B cell (primary cell): Measurements from ENCODE around the gene CEP43.

Source experiments
- EZH2 ChIP-seq: IDR thresholded peaks from 2 replicates; pipeline ENCODE4 v1.6.1; 2012; ENCODE audit warnings: borderline replicate concordance, low read depth, mild to moderate bottlenecking, moderate library complexity, low read length; ENCODE audit not compliant: insufficient read depth, poor library complexity, severe bottlenecking
- TF ChIP-seq, protein P1 (sequence below): fragments of 200-600 bp; IDR thresholded peaks from one replicate; pipeline ENCODE4 v1.8.0; 2022; ENCODE audit warnings: antibody characterized with exemption, mild to moderate bottlenecking

DNA sequence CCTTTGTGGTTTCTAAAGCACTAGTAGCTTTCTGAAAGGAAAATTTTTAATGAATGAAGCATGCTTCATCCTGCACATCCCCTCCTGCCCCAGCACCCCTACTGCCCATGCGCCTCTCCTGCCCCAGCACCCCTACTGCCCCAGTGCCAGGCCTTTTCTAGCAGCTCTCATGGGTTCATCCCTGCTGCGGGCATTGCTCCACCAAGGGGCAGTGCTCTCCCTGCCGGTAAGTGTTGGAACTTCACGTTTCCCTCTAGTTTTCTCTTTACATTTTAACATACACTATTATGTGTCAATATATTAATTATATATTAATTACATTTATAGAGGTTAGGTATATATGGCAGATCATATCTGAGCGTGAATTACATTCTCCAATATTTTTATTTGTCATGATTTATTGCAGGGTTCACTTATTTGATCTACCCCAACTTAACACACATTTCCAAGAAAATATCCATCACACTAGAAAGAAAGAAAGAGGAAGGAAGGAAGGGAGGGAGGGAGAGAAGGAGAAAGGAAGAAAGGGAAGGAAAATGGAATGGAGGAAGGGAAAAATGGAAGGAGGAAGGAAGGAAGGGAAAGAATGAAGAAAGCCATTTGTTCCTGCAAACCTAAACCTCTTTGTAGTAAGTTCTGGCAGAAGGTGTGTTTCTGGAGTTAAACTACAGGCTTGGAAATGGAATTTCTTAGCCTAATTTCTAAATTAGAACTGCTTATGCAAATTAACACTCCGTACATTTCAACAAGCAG lies 46.8 kb downstream of the CEP43 start:
- TF ChIP-seq, protein P1, sequence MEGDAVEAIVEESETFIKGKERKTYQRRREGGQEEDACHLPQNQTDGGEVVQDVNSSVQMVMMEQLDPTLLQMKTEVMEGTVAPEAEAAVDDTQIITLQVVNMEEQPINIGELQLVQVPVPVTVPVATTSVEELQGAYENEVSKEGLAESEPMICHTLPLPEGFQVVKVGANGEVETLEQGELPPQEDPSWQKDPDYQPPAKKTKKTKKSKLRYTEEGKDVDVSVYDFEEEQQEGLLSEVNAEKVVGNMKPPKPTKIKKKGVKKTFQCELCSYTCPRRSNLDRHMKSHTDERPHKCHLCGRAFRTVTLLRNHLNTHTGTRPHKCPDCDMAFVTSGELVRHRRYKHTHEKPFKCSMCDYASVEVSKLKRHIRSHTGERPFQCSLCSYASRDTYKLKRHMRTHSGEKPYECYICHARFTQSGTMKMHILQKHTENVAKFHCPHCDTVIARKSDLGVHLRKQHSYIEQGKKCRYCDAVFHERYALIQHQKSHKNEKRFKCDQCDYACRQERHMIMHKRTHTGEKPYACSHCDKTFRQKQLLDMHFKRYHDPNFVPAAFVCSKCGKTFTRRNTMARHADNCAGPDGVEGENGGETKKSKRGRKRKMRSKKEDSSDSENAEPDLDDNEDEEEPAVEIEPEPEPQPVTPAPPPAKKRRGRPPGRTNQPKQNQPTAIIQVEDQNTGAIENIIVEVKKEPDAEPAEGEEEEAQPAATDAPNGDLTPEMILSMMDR: peak; percentile 23
- no peak for TF ChIP-seq EZH2
